WTC11 (cell line): Measurements from ENCODE around the gene ADGRL3. TPM values are rescaled to one million over a fixed set of nuclear protein-coding genes. Genes with fewer than 3 reads are reported as not detected.

Experiments
- ATAC-seq: fragments of 200-7000 bp; cut with Tn5 transposase; 2 replicates; pipeline ENCODE4 v1.10.0; 2021; ENCODE audit warnings: mild to moderate bottlenecking, moderate library complexity
- CTCF ChIA-PET: fragments of 300-600 bp; sonication (Branson Sonifier 250); formaldehyde crosslinking; loops from one replicate; lab custom pipeline; 2021; ENCODE audit warnings: antibody characterized with exemption; lab: Charles Lee
- POLR2A ChIA-PET: fragments of 350-600 bp; sonication (Branson Sonifier 250); formaldehyde crosslinking; loops from one replicate; lab custom pipeline; 2021; ENCODE audit warnings: antibody characterized with exemption; lab: Charles Lee
- DNase-seq: peaks from one replicate; pipeline ENCODE4 v3.0.0; 2021; ENCODE audit warnings: low spot score
- H3K27ac Mint-ChIP-seq: 2 replicates; pipeline ENCODE4 v1.8.0; 2021; ENCODE audit warnings: mixed read lengths
- H3K27me3 Mint-ChIP-seq: 2 replicates; pipeline ENCODE4 v1.8.0; 2021; ENCODE audit warnings: low read depth, mild to moderate bottlenecking, moderate library complexity, mixed read lengths
- H3K36me3 Mint-ChIP-seq: 2 replicates; pipeline ENCODE4 v1.8.0; 2021; ENCODE audit warnings: mixed read lengths
- H3K4me1 Mint-ChIP-seq: 2 replicates; pipeline ENCODE4 v1.8.0; 2022; ENCODE audit warnings: mixed read lengths
- H3K4me3 Mint-ChIP-seq: 2 replicates; pipeline ENCODE4 v1.8.0; 2021; ENCODE audit warnings: mild to moderate bottlenecking, moderate library complexity, mixed read lengths
- H3K9me3 Mint-ChIP-seq: 2 replicates; pipeline ENCODE4 v1.8.0; 2021; ENCODE audit warnings: mixed read lengths
- CBFB ChIP-seq: sonication (generic); formaldehyde crosslinking; IDR thresholded peaks from 2 replicates; pipeline ENCODE4 v1.8.1; 2022; ENCODE audit warnings: mild to moderate bottlenecking, low read depth, missing genetic modification reagents
- CREB1 ChIP-seq: sonication (generic); formaldehyde crosslinking; IDR thresholded peaks from 2 replicates; pipeline ENCODE4 v1.8.0; 2023; ENCODE audit warnings: mild to moderate bottlenecking, missing genetic modification reagents
- ELF4 ChIP-seq: sonication (generic); formaldehyde crosslinking; IDR thresholded peaks from 2 replicates; pipeline ENCODE4 v1.8.1; 2022; ENCODE audit warnings: low read depth, mild to moderate bottlenecking, moderate library complexity, missing genetic modification reagents
- EMX1 ChIP-seq: fragments of 250-450 bp; sonication (Bioruptor Pico); IDR thresholded peaks from 2 replicates; pipeline ENCODE4 v1.8.0; 2021; ENCODE audit warnings: mild to moderate bottlenecking
- MXD4 ChIP-seq: fragments of 250-450 bp; sonication (Bioruptor Pico); IDR thresholded peaks from 2 replicates; pipeline ENCODE4 v1.8.0; 2021; ENCODE audit warnings: mild to moderate bottlenecking, moderate library complexity, borderline replicate concordance
- NFE2L1 ChIP-seq: sonication (generic); formaldehyde crosslinking; IDR thresholded peaks from 2 replicates; pipeline ENCODE4 v1.8.1; 2023; ENCODE audit warnings: missing genetic modification reagents
- NR3C1 ChIP-seq: sonication (generic); formaldehyde crosslinking; conservative IDR thresholded peaks from 2 replicates; pipeline ENCODE4 v1.8.1; 2023; ENCODE audit warnings: low read depth, mild to moderate bottlenecking, missing genetic modification reagents
- SMAD3 ChIP-seq: sonication (generic); formaldehyde crosslinking; IDR thresholded peaks from 2 replicates; pipeline ENCODE4 v1.8.0; 2022; ENCODE audit warnings: missing genetic modification reagents, mild to moderate bottlenecking, borderline replicate concordance
- TCF7 ChIP-seq: sonication (generic); formaldehyde crosslinking; IDR thresholded peaks from 2 replicates; pipeline ENCODE4 v1.8.0; 2022; ENCODE audit warnings: mild to moderate bottlenecking, low read depth, missing genetic modification reagents, moderate library complexity
- TEAD1 ChIP-seq: sonication (generic); formaldehyde crosslinking; IDR thresholded peaks from 2 replicates; pipeline ENCODE4 v1.8.0; 2022; ENCODE audit warnings: mild to moderate bottlenecking, missing genetic modification reagents
- ZBTB21 ChIP-seq: sonication (generic); formaldehyde crosslinking; IDR thresholded peaks from 2 replicates; pipeline ENCODE4 v1.8.1; 2023; ENCODE audit warnings: mild to moderate bottlenecking, missing genetic modification reagents, borderline replicate concordance
- ZNF219 ChIP-seq: sonication (generic); formaldehyde crosslinking; IDR thresholded peaks from 2 replicates; pipeline ENCODE4 v1.8.0; 2023; ENCODE audit warnings: missing genetic modification reagents, mild to moderate bottlenecking, borderline replicate concordance
- ZNF317 ChIP-seq: sonication (generic); formaldehyde crosslinking; IDR thresholded peaks from 2 replicates; pipeline ENCODE4 v1.8.1; 2023; ENCODE audit warnings: low read depth, mild to moderate bottlenecking, moderate library complexity, missing genetic modification reagents, borderline replicate concordance
- ZNF671 ChIP-seq: fragments of 250-450 bp; sonication (Bioruptor Pico); IDR thresholded peaks from 2 replicates; pipeline ENCODE4 v1.8.0; 2021; ENCODE audit warnings: mild to moderate bottlenecking
- total RNA-seq: library from RNA; stranded (reverse); gene quantifications from 3 replicates; pipeline ENCODE4 v1.2.3, GENCODE V29; 2021
- TF ChIP-seq, protein P1 (sequence below): sonication (generic); formaldehyde crosslinking; IDR thresholded peaks from 2 replicates; pipeline ENCODE4 v1.8.1; 2022; ENCODE audit warnings: mild to moderate bottlenecking, moderate library complexity, missing genetic modification reagents
- TF ChIP-seq, protein P2 (sequence below): fragments of 250-450 bp; sonication (Bioruptor Pico); IDR thresholded peaks from 2 replicates; pipeline ENCODE4 v1.9.0; 2021; ENCODE audit warnings: mild to moderate bottlenecking, borderline replicate concordance
- TF ChIP-seq, protein P3 (sequence below): sonication (generic); formaldehyde crosslinking; IDR thresholded peaks from 2 replicates; pipeline ENCODE4 v1.8.1; 2023; ENCODE audit warnings: mild to moderate bottlenecking, missing genetic modification reagents, moderate library complexity
- TF ChIP-seq, protein P4 (sequence below): fragments of 250-450 bp; sonication (Bioruptor Pico); IDR thresholded peaks from 2 replicates; pipeline ENCODE4 v1.9.0; 2021; ENCODE audit warnings: mild to moderate bottlenecking
- TF ChIP-seq, protein P5 (sequence below): sonication (generic); formaldehyde crosslinking; IDR thresholded peaks from 2 replicates; pipeline ENCODE4 v1.8.0; 2023; ENCODE audit warnings: missing genetic modification reagents, mild to moderate bottlenecking, borderline replicate concordance
- TF ChIP-seq, protein P6 (sequence below): sonication (generic); formaldehyde crosslinking; IDR thresholded peaks from 2 replicates; pipeline ENCODE4 v1.8.1; 2023; ENCODE audit warnings: mild to moderate bottlenecking, moderate library complexity, missing genetic modification reagents

Gene ADGRL3
- total RNA-seq, 1 experiment from 2014 or later = 8.7 TPM

DNA sequence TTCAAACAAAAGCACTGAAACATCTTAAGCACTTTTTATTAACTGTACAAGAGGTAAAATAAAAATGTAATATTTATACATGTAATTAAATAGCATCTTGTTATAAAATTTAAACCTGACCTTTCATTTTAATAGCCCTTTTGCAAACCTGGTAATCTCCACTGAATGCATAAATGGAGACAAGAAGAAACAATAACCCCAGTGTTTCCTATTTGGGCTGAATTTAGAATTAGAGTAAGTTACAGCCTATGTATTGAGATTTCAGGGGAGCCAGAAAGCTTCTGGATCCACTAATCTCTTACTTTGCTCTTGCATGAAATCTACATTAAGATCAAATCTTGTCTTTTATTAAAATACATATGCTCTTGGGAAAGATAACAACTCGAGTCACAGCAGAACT is 261.8 kb downstream of the ADGRL3 start (continued):
- no peak for TF ChIP-seq ELF4 (CRISPR knock-in tag)
- TF ChIP-seq ZNF317 = no peak
- TF ChIP-seq NFE2L1 (CRISPR knock-in tag) = no peak
- TF ChIP-seq ZNF671 (CRISPR knock-in tag) = no peak
- TF ChIP-seq, protein P1, sequence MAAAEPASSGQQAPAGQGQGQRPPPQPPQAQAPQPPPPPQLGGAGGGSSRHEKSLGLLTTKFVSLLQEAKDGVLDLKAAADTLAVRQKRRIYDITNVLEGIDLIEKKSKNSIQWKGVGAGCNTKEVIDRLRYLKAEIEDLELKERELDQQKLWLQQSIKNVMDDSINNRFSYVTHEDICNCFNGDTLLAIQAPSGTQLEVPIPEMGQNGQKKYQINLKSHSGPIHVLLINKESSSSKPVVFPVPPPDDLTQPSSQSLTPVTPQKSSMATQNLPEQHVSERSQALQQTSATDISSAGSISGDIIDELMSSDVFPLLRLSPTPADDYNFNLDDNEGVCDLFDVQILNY (CRISPR knock-in tag) = no peak
- TF ChIP-seq, all 79 proteins: peak for 0

DNA sequence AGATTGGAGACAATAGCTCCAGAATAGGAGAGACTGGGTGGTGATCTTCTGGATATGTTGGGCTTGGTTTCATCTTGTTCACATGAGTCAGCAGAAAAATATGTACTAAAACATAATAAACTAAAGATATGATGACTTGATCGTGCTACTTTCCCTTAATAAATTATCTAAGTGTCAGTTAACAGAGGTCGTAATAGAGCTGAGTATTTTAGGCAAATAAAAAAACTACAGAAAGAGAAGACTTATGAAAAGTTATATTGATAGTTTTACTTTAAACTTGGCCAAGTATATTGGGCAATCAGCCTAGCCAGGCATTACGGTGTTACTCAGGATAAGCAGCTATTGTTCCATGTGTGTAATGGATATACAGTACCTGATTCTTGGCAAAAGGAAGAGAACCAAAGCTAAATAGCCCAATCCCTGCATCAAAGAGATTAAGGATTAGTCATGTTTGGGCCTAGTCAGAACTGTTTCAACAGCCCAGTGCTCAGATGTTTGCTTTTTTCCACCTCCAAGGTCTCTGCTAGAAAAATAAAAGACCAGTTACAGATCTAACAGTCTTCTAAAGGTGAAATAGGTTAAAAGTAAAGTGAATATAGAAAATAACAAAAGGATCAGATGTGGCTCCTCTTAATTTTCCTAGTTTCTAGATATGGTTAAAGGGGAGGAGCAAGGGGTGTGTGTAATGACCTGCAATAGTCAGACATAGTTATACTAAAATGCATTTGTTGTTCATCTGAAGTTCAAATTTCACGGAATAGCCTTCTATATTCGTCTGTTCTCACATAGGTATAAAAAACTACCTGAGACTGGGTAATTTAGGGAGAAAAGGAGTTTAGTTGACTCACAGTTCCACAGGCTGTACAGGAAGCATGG is 262.6 kb downstream of the ADGRL3 start:
- H3K9me3 Mint-ChIP-seq = no peaks in the 10 kb centered on the region
- H3K27ac Mint-ChIP-seq = peak overlapping the region; percentile 48; the same call in 1 of the 2 replicates
- no peak overlapping the region for H3K4me3 Mint-ChIP-seq
- ChIA-PET CTCF (no interaction called here), POLR2A (no interaction called here)
- H3K4me1 Mint-ChIP-seq = no peaks in the 10 kb centered on the region; the same call in 1 of the 2 replicates
- no peaks in the 10 kb centered on the region for H3K27me3 Mint-ChIP-seq
- ATAC-seq = no peak
- DNase-seq = no peak
- no peaks in the 10 kb centered on the region for H3K36me3 Mint-ChIP-seq
- TF ChIP-seq NR3C1 (CRISPR knock-in tag) (no peak), TEAD1 (CRISPR knock-in tag) (no peak), ZNF671 (CRISPR knock-in tag) (no peak), CREB1 (CRISPR knock-in tag) (no peak), CBFB (no peak), MXD4 (CRISPR knock-in tag) (no peak), ZBTB21 (CRISPR knock-in tag) (no peak), ZNF219 (CRISPR knock-in tag) (no peak), EMX1 (no peak), SMAD3 (CRISPR knock-in tag) (no peak), TCF7 (no peak)
- TF ChIP-seq, protein P2, sequence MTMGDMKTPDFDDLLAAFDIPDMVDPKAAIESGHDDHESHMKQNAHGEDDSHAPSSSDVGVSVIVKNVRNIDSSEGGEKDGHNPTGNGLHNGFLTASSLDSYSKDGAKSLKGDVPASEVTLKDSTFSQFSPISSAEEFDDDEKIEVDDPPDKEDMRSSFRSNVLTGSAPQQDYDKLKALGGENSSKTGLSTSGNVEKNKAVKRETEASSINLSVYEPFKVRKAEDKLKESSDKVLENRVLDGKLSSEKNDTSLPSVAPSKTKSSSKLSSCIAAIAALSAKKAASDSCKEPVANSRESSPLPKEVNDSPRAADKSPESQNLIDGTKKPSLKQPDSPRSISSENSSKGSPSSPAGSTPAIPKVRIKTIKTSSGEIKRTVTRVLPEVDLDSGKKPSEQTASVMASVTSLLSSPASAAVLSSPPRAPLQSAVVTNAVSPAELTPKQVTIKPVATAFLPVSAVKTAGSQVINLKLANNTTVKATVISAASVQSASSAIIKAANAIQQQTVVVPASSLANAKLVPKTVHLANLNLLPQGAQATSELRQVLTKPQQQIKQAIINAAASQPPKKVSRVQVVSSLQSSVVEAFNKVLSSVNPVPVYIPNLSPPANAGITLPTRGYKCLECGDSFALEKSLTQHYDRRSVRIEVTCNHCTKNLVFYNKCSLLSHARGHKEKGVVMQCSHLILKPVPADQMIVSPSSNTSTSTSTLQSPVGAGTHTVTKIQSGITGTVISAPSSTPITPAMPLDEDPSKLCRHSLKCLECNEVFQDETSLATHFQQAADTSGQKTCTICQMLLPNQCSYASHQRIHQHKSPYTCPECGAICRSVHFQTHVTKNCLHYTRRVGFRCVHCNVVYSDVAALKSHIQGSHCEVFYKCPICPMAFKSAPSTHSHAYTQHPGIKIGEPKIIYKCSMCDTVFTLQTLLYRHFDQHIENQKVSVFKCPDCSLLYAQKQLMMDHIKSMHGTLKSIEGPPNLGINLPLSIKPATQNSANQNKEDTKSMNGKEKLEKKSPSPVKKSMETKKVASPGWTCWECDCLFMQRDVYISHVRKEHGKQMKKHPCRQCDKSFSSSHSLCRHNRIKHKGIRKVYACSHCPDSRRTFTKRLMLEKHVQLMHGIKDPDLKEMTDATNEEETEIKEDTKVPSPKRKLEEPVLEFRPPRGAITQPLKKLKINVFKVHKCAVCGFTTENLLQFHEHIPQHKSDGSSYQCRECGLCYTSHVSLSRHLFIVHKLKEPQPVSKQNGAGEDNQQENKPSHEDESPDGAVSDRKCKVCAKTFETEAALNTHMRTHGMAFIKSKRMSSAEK = no peak
- TF ChIP-seq, protein P3, sequence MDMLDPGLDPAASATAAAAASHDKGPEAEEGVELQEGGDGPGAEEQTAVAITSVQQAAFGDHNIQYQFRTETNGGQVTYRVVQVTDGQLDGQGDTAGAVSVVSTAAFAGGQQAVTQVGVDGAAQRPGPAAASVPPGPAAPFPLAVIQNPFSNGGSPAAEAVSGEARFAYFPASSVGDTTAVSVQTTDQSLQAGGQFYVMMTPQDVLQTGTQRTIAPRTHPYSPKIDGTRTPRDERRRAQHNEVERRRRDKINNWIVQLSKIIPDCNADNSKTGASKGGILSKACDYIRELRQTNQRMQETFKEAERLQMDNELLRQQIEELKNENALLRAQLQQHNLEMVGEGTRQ = no peak
- TF ChIP-seq, protein P4, sequence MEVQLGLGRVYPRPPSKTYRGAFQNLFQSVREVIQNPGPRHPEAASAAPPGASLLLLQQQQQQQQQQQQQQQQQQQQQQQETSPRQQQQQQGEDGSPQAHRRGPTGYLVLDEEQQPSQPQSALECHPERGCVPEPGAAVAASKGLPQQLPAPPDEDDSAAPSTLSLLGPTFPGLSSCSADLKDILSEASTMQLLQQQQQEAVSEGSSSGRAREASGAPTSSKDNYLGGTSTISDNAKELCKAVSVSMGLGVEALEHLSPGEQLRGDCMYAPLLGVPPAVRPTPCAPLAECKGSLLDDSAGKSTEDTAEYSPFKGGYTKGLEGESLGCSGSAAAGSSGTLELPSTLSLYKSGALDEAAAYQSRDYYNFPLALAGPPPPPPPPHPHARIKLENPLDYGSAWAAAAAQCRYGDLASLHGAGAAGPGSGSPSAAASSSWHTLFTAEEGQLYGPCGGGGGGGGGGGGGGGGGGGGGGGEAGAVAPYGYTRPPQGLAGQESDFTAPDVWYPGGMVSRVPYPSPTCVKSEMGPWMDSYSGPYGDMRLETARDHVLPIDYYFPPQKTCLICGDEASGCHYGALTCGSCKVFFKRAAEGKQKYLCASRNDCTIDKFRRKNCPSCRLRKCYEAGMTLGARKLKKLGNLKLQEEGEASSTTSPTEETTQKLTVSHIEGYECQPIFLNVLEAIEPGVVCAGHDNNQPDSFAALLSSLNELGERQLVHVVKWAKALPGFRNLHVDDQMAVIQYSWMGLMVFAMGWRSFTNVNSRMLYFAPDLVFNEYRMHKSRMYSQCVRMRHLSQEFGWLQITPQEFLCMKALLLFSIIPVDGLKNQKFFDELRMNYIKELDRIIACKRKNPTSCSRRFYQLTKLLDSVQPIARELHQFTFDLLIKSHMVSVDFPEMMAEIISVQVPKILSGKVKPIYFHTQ (CRISPR knock-in tag) = no peak
- TF ChIP-seq, protein P5, sequence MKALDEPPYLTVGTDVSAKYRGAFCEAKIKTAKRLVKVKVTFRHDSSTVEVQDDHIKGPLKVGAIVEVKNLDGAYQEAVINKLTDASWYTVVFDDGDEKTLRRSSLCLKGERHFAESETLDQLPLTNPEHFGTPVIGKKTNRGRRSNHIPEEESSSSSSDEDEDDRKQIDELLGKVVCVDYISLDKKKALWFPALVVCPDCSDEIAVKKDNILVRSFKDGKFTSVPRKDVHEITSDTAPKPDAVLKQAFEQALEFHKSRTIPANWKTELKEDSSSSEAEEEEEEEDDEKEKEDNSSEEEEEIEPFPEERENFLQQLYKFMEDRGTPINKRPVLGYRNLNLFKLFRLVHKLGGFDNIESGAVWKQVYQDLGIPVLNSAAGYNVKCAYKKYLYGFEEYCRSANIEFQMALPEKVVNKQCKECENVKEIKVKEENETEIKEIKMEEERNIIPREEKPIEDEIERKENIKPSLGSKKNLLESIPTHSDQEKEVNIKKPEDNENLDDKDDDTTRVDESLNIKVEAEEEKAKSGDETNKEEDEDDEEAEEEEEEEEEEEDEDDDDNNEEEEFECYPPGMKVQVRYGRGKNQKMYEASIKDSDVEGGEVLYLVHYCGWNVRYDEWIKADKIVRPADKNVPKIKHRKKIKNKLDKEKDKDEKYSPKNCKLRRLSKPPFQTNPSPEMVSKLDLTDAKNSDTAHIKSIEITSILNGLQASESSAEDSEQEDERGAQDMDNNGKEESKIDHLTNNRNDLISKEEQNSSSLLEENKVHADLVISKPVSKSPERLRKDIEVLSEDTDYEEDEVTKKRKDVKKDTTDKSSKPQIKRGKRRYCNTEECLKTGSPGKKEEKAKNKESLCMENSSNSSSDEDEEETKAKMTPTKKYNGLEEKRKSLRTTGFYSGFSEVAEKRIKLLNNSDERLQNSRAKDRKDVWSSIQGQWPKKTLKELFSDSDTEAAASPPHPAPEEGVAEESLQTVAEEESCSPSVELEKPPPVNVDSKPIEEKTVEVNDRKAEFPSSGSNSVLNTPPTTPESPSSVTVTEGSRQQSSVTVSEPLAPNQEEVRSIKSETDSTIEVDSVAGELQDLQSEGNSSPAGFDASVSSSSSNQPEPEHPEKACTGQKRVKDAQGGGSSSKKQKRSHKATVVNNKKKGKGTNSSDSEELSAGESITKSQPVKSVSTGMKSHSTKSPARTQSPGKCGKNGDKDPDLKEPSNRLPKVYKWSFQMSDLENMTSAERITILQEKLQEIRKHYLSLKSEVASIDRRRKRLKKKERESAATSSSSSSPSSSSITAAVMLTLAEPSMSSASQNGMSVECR (CRISPR knock-in tag) = no peak
- TF ChIP-seq, protein P6, sequence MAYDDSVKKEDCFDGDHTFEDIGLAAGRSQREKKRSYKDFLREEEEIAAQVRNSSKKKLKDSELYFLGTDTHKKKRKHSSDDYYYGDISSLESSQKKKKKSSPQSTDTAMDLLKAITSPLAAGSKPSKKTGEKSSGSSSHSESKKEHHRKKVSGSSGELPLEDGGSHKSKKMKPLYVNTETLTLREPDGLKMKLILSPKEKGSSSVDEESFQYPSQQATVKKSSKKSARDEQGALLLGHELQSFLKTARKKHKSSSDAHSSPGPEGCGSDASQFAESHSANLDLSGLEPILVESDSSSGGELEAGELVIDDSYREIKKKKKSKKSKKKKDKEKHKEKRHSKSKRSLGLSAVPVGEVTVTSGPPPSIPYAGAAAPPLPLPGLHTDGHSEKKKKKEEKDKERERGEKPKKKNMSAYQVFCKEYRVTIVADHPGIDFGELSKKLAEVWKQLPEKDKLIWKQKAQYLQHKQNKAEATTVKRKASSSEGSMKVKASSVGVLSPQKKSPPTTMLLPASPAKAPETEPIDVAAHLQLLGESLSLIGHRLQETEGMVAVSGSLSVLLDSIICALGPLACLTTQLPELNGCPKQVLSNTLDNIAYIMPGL (CRISPR knock-in tag) = no peak
